HG03060 (cell line): ENCODE results near the gene BMF.
"Not testable (repeated sequence)": the region's sequence is repeated elsewhere in the genome, so short reads cannot be mapped to it uniquely, and the experiment has no call there.

Experiments used
- ATAC-seq: cut with Tn5 transposase; IDR thresholded peaks from one replicate; pipeline ENCODE4 v1.9.1; 2021; ENCODE audit warnings: low read depth, moderate number of reproducible peaks; ENCODE audit not compliant: unreplicated experiment

BMF gene

GRCh38 chr15:40108855-40109735, at the start of gene BMF:
Gene BMF (minus strand): TSS chr15:40108879. CDS start chr15:40106086, 2,793 bp downstream.
- ATAC-seq, result peak; percentile 44

GRCh38 chr15:40157778-40158447, 49.2 kb upstream of the BMF start:
- no peak for ATAC-seq

GRCh38 chr15:40155270-40155910, 46.7 kb upstream of the BMF start:
- no peak for ATAC-seq

- not testable (repeated sequence) for ATAC-seq
Observed at GRCh38 chr15:40154821-40155220, 46.1 kb upstream of the BMF start.

GRCh38 chr15:40151991-40152390, 43.3 kb upstream of the BMF start:
- ATAC-seq, result no peak

GRCh38 chr15:40151499-40151898, 42.8 kb upstream of the BMF start:
- ATAC-seq, result no peak

- no peak for ATAC-seq
Observed at GRCh38 chr15:40150163-40150925, 41.7 kb upstream of the BMF start.

- ATAC-seq, result no peak
Observed at GRCh38 chr15:40149339-40149738, 40.7 kb upstream of the BMF start.

GRCh38 chr15:40146037-40146436, 37.4 kb upstream of the BMF start:
- ATAC-seq, result no peak

- ATAC-seq, result no peak
Observed at GRCh38 chr15:40142428-40142827, 33.7 kb upstream of the BMF start.

- not testable (repeated sequence) for ATAC-seq
Observed at GRCh38 chr15:40138201-40138570, 29.5 kb upstream of the BMF start.

GRCh38 chr15:40137303-40138200, 28.9 kb upstream of the BMF start:
- ATAC-seq, result no peak

GRCh38 chr15:40136470-40137302, 28.0 kb upstream of the BMF start:
- no peak for ATAC-seq

GRCh38 chr15:40135846-40136450, 27.3 kb upstream of the BMF start:
- not testable (repeated sequence) for ATAC-seq

GRCh38 chr15:40134885-40135284, 26.2 kb upstream of the BMF start:
- ATAC-seq, result no peak

GRCh38 chr15:40133544-40133943, 24.9 kb upstream of the BMF start:
- ATAC-seq, result no peak

GRCh38 chr15:40130799-40131502, 22.3 kb upstream of the BMF start:
- ATAC-seq, result no peak

- no peak for ATAC-seq
Observed at GRCh38 chr15:40130118-40130517, 21.4 kb upstream of the BMF start.
